Activated CD4-positive, alpha-beta memory T cell treated with anti-CD3 and anti-CD28 coated beads for 36 hours (primary cell): ENCODE results near the gene MYL3. TPM values are rescaled to one million over a fixed set of nuclear protein-coding genes. Genes with fewer than 3 reads are reported as not detected.

ENCODE experiments used
- CTCF ChIA-PET: fragments of 350-600 bp; sonication (Branson Sonifier 250); formaldehyde crosslinking; loops from one replicate; lab custom pipeline; 2021; ENCODE audit warnings: antibody characterized with exemption, inconsistent platforms; lab: Charles Lee
- POLR2A ChIA-PET: fragments of 350-600 bp; sonication (Branson Sonifier 250); formaldehyde crosslinking; loops from one replicate; lab custom pipeline; 2021; ENCODE audit warnings: antibody characterized with exemption; lab: Charles Lee
- DNase-seq: peaks from one replicate; pipeline ENCODE4 v3.0.0-alpha.2; 2020
- H3K27ac Mint-ChIP-seq: one replicate; pipeline ENCODE4 v1.8.0; 2021; ENCODE audit warnings: mixed read lengths
- H3K27me3 Mint-ChIP-seq: one replicate; pipeline ENCODE4 v1.8.0; 2021; ENCODE audit warnings: mixed read lengths
- H3K36me3 Mint-ChIP-seq: one replicate; pipeline ENCODE4 v1.8.0; 2021; ENCODE audit warnings: mixed read lengths
- H3K4me1 Mint-ChIP-seq: one replicate; pipeline ENCODE4 v1.8.0; 2021; ENCODE audit warnings: low read depth, mixed read lengths
- H3K4me3 Mint-ChIP-seq: one replicate; pipeline ENCODE4 v1.8.0; 2021; ENCODE audit warnings: mild to moderate bottlenecking, mixed read lengths
- H3K9me3 Mint-ChIP-seq: one replicate; pipeline ENCODE4 v1.8.0; 2021; ENCODE audit warnings: mixed read lengths
- intact Hi-C: fragments of 100-400 bp; cut with micrococcal nuclease; formaldehyde crosslinking; loops from one replicate; pipeline ENCODE4 v1.15.1; 2023
- total RNA-seq, 2 experiments: library from RNA; stranded (reverse); gene quantifications; one replicate each; pipeline ENCODE4 v1.2.3, GENCODE V29; 2021

Gene MYL3
- total RNA-seq, 2 experiments from 2014 or later: not detected

DNA sequence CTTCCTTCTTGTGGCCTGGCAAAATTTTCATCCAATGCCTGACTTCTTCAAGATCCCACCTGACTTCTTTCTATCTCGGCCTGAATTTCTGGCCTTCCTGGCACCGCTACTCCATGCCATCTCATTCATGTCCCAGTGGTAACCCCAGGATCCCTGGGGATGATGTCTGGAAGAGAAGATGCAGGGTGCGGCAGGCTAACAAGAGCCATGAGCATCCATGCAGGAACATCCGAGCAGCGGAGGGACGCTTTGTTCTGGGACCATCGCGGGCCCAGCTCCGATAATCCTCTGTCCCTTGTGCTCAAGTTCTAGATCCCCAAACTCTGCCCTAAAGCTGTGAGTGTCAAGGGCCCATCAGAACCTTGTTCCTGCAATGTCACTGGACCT lies 10.9 kb downstream of the MYL3 start:
- Mint-ChIP-seq H3K4me1 (no peaks in the 10 kb centered on the region), H3K27me3 (no peaks in the 10 kb centered on the region), H3K27ac (no peak overlapping the region), H3K36me3 (no peaks in the 10 kb centered on the region), H3K9me3 (no peaks in the 10 kb centered on the region), H3K4me3 (no peak overlapping the region)
- DNase-seq: no peak
- intact Hi-C loops: no loop called here
- POLR2A ChIA-PET: no interaction called here
- CTCF ChIA-PET: no interaction called here

DNA sequence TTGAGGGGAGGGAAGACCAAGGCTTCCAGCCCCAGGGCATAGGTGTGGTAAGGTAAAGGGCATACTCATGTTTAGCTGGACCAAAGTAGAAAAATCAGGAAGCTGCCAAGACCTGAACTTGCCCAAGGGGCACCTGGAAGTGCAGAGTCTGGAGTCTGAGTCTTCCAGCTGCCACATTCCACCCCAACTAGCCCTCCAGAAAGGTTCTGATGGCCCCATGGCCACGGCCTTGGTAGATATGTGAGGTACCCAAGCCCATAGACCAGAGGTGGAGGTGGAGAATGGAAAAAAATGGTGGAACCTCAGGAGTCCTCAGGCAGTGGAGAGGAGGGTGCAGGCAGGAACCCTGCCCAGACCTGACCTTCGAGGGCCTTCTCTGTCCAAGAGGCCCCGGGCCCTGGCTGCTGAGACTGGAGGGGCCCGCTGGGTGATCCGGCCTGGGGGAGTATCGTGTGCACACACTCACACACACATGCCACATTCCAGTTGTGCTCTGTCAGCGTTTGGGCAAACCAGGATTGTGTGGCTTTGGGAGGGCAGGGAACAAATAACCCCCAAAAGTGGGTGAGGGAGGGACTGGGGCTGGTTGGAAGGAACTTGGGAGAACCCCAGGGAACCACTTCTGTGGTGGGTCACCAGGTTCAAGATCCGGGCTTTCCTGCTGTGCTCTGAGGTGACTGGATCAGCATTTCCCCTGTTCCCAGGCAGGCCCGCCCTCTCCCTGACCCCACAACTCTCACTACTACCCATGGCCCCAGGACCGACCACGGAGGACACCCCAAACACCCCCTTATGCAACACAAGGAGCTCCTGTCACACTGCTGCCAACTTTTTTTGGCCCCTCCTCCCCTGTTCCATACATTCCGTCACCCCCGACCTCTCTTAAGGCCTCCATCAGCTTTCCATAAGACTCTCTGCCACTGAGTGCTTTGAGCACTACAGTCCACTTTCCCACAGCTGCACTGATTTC lies 11.6 kb downstream of the MYL3 start:
- no peak overlapping the region for H3K27ac Mint-ChIP-seq
- H3K36me3 Mint-ChIP-seq: no peaks in the 10 kb centered on the region
- ChIA-PET POLR2A (no interaction called here), CTCF (no interaction called here)
- H3K9me3 Mint-ChIP-seq: no peaks in the 10 kb centered on the region
- intact Hi-C loops: no loop called here
- H3K27me3 Mint-ChIP-seq: no peaks in the 10 kb centered on the region
- no peaks in the 10 kb centered on the region for H3K4me1 Mint-ChIP-seq
- peak; percentile 4 for DNase-seq
- H3K4me3 Mint-ChIP-seq: no peak overlapping the region

DNA sequence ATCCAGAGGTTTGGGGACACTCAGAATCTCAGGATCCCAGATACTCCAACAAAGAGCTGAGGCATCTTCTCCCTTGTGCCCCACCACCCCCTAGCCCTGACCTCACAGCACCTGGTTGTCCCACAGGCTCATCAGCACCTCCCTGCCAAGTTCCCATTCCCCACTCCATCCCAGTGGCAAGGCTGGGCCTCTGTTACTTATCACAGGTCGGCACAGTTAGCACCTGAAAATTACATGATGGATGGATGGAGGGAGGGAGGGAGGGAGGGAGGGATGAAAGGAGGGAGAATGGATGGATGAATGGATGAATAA lies 12.8 kb downstream of the MYL3 start:
- Mint-ChIP-seq H3K4me1 (peaks cover 5% of the 10 kb centered on the region), H3K4me3 (no peak overlapping the region), H3K36me3 (no peaks in the 10 kb centered on the region), H3K9me3 (no peaks in the 10 kb centered on the region), H3K27me3 (no peaks in the 10 kb centered on the region), H3K27ac (no peak overlapping the region)
- intact Hi-C loops: no loop called here
- no peak for DNase-seq
- ChIA-PET POLR2A (no interaction called here), CTCF (interaction anchor here (0.8 to 0.9 kb wide), 3 partner anchors 9 to 44 kb away, joined by 3 read pairs; no protein-coding TSS in a partner anchor)

DNA sequence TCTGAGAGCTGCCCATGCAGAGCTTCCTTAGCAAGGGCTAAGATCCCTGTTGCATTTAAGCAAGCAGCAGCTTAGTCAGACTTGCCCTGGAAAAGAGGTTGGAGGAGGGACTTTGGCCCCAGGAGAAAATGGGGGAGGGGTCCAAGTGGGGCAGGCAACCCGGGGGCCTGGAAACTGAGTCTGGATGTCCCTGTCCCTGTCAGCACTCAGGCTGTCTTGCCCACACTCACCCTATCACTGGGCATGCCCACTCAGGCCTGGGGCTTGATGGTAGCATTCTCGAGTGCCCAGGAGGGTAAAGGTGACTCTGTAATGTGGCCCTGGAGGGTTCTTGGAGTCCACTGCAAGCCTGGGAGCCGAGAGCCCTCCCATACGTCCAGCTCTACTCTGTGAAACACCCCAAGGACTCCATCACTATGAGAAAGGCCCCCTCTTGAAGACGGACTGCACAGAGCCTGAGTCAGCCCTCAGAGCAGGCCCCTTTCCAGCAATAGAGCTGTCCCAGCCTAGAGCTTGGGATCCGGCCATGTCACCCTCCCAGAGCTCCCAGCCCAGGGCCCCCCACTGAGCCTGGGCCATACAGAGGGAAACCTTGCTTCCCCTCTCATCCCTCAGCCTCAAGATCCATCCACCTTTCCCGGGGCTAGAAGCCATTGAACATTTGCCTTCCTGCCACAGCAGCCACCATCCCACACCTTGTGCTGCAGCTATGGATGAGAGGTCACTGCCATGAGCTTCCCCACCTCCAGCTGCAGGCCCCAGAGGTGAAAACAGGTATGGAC lies 13.4 kb downstream of the MYL3 start:
- no peaks in the 10 kb centered on the region for H3K9me3 Mint-ChIP-seq
- H3K4me3 Mint-ChIP-seq: no peak overlapping the region
- intact Hi-C loops: loop anchor here (5.0 kb wide), 1 partner anchor 57 kb away; no protein-coding TSS in a partner anchor

DNA sequence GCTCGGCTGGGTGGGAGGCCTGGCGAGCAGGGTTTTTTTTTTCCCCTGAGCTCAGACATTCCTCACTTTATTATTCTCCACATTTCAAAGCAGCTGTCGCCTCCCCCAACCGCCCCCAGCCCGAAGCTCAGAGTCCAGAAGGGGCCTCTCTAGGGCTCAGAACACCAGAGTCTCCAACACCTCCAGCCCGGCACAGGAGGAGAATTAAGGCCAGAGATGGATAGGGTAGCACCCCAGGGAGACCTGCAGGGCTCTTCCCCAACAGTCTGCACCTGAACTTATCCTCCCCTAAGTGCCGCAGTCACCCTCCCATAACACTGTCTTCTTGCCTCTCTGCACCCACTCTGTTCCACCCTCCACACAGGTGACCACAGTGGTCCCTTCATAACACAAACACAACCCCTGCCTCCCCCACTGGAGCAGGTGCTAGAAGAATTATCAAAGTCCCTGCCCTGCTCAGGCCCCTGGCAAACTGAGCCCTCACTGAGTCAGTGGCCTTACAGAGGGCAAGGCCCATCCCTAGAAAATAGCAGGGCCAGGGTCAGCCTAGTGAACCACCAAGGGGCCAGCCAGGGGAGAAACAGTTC lies 14.1 kb downstream of the MYL3 start:
- H3K4me1 Mint-ChIP-seq: peaks cover 5% of the 10 kb centered on the region
- POLR2A ChIA-PET: no interaction called here
- intact Hi-C loops: loop anchor here (5.0 kb wide), 1 partner anchor 58 kb away; no protein-coding TSS in a partner anchor

More for the DNA sequence above, 13.4 kb downstream of the MYL3 start:
- Mint-ChIP-seq H3K36me3 (no peaks in the 10 kb centered on the region), H3K27ac (no peak overlapping the region), H3K27me3 (no peaks in the 10 kb centered on the region), H3K4me1 (peaks cover 5% of the 10 kb centered on the region)
- POLR2A ChIA-PET: no interaction called here
- no peak for DNase-seq
- CTCF ChIA-PET: interaction anchor here (0.8 to 0.9 kb wide), 3 partner anchors 10 to 45 kb away, joined by 3 read pairs; no protein-coding TSS in a partner anchor

DNA sequence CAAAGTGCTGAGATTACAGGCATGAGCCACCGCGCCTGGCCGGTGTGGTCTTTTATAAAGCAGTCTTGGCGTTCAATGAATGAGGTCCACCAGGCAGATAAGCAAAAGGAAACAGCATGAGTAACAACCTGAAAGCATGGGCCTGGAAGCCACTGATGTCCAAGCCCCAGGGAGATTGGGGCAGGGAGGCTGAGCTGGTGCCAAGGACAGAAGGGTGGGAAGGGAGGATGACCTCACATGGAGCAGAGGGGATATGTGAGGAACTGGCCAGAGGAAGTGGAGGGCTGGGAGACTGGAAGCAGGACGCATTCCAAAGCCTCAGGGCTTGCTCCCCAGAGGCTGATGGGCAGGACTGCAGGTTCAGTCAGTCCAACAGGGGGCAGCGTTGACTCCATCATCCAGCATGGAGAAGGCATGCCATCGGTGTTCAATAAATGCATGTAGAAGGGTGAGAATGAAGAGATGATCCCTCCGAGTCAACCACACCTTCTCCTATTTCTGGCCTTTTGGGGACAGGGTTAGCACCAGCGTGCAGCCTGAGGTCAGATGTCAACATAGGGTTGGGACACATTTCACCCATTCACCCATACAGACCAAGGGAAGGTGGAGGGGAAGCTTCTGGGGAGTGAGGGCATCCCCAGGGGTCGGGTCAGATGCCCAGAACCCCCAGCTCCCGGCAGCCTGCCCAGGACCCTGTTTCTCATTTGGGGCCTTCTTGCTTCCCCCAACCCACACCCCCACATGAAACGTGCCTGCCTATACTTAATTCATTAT lies 14.8 kb downstream of the MYL3 start:
- Mint-ChIP-seq H3K4me1 (peaks cover 5% of the 10 kb centered on the region), H3K4me3 (no peak overlapping the region), H3K36me3 (no peaks in the 10 kb centered on the region), H3K27ac (no peak overlapping the region), H3K27me3 (no peaks in the 10 kb centered on the region), H3K9me3 (no peaks in the 10 kb centered on the region)
- intact Hi-C loops: loop anchor here (5.0 kb wide), 1 partner anchor 59 kb away; no protein-coding TSS in a partner anchor
- peak; percentile 59 for DNase-seq
- ChIA-PET CTCF (interaction anchor here (1.0 to 4.1 kb wide), 3 partner anchors 14 to 46 kb away, joined by 3 to 17 read pairs (median 5); partner anchors contain the start of gene MYL3), POLR2A (no interaction called here)

More for the DNA sequence above, 14.1 kb downstream of the MYL3 start:
- peak; percentile 8 for DNase-seq
- no peak overlapping the region for H3K4me3 Mint-ChIP-seq
- no peaks in the 10 kb centered on the region for H3K27me3 Mint-ChIP-seq
- H3K36me3 Mint-ChIP-seq: no peaks in the 10 kb centered on the region
- no peaks in the 10 kb centered on the region for H3K9me3 Mint-ChIP-seq
- CTCF ChIA-PET: interaction anchor here (4.1 kb wide), 1 partner anchor 45 kb away, joined by 17 read pairs; no protein-coding TSS in a partner anchor
- H3K27ac Mint-ChIP-seq: no peak overlapping the region

DNA sequence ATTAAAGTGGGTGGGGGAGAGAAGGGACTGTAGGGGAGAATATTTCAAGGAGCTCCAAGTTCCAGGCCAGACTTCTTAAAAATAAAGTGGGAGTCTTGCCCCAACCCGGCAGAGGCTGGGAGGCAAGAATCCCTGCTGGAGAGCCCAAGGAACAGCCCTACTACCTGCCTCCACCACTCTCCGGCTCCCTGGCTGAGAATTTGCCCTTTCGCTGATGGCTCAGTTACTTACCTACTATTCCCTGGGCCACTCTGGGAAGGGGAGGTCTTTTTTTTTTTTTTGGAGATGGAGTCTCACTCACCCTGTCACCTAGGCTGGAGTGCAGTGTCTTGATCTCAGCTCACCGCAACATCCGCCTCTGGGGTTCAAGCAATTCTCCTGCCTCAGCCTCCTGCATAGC lies 15.5 kb downstream of the MYL3 start:
- Mint-ChIP-seq H3K4me1 (peaks cover 5% of the 10 kb centered on the region), H3K27ac (no peak overlapping the region), H3K9me3 (peaks cover 5% of the 10 kb centered on the region), H3K4me3 (no peak overlapping the region), H3K27me3 (no peaks in the 10 kb centered on the region), H3K36me3 (no peaks in the 10 kb centered on the region)
- intact Hi-C loops: loop anchor here (5.0 kb wide), 1 partner anchor 60 kb away; no protein-coding TSS in a partner anchor
- ChIA-PET POLR2A (no interaction called here), CTCF (interaction anchor here (0.6 to 4.1 kb wide), 8 partner anchors 9 to 142 kb away, joined by 3 to 17 read pairs (median 4); partner anchors contain the start of gene MYL3)
- DNase-seq: no peak

DNA sequence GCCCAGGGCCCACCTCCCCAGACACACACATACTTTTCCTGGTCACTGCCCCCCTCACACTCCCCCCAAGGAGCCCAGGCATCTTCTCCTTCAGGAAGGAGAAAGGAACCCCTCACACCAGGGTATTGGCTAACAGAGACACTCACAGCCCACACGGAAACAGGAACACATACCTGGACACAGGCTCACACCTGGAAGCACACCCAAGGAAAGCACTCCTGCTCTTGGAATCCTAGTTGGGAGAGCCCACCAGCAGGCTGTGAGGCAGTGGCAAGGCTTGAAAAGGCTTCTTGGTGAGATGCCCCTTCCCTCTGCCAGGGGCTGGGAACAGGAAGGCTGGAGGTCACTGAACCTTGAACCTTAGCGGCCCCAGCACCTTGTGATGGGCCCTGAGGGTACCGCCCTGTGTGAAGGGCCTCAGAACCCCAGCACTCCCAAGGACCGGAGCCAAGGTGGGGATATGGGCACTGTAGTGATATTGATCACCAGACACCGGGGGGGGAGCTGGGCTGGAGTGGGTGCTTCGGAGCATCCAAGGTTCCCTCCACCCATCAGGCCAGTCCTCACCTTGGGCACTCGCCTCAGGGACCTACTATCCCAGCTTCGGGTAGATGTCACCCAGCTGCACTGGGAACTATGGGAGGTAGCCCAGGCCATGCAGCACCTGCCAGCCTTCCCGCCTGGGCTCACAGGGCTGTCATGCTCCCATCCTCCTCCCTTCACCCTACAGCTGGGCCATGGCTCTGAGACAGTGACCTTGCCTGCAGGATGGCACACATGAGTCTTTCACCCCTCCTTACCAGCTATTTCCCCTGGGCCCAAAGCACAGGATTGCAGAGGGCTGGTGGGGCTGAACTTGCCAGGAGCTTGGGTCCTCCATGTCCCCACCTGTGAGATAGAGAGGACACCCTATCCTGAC lies 16.4 kb downstream of the MYL3 start:
- Mint-ChIP-seq H3K9me3 (peaks cover 11% of the 10 kb centered on the region), H3K27ac (no peak overlapping the region), H3K36me3 (no peaks in the 10 kb centered on the region), H3K27me3 (peaks cover 1% of the 10 kb centered on the region), H3K4me3 (peak overlapping the region; percentile 43), H3K4me1 (peaks cover 5% of the 10 kb centered on the region)
- peak; percentile 8 for DNase-seq
- intact Hi-C loops: loop anchor here (5.0 kb wide), 1 partner anchor 60 kb away; no protein-coding TSS in a partner anchor
- ChIA-PET CTCF (interaction anchor here (0.5 to 4.1 kb wide), 13 partner anchors 9 to 670 kb away, joined by 3 to 17 read pairs (median 3); partner anchors contain the start of gene MYL3), POLR2A (interaction anchor here (1.3 to 1.5 kb wide), 2 partner anchors 154 to 534 kb away, joined by 3 to 4 read pairs; partner anchors contain the start of genes ALS2CL and PTPN23)

DNA sequence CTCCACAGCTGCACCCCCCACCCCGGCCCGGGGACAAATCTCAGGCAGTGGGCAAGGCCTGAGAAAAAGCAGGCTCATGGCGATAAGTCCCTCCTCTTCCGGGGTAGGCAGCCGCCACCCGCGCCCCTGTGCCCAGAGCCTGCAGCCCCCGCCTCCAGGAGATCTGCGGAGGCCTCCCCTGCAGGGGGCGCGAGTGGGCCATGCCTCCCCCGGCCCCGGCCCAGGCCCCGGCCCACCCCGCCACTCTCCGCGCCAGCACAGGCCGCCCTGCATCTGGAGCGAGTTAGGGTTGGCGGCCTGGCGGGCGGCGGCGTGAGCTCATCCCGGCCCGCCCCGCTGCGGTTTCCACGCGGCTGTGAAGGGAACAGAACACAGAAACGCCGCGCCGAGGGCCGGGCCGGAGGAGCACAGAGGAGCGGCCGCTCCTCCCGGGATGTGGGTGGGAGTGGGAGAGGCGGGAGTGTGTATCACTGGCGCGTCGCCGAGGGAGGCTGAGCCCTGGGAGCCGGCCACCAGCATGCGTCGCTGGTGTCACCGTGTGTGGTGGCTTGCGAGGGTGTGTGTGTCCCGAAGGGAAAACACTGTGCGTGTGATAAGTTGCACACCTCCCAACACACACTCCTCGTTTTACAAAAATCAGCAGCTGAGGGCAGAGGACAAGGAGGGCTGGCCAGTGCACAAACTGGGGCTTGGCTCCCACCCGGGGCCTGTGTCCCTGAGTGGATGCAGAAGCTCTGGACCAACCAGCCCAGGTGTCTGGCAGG lies 17.2 kb downstream of the MYL3 start:
- CTCF ChIA-PET: interaction anchor here (0.5 to 4.1 kb wide), 11 partner anchors 10 to 671 kb away, joined by 3 to 17 read pairs (median 4); no protein-coding TSS in a partner anchor

More for the DNA sequence above, 17.2 kb downstream of the MYL3 start:
- Mint-ChIP-seq H3K4me3 (peak overlapping the region; percentile 65), H3K36me3 (peaks cover 4% of the 10 kb centered on the region), H3K9me3 (peaks cover 19% of the 10 kb centered on the region), H3K27ac (no peak overlapping the region), H3K4me1 (peaks cover 5% of the 10 kb centered on the region), H3K27me3 (peaks cover 1% of the 10 kb centered on the region)
- POLR2A ChIA-PET: interaction anchor here (1.3 to 1.5 kb wide), 2 partner anchors 153 to 535 kb away, joined by 3 to 4 read pairs; partner anchors contain the start of genes ALS2CL and PTPN23
- DNase-seq: peak; percentile 81
- intact Hi-C loops: loop anchor here (5.0 kb wide), 1 partner anchor 61 kb away; no protein-coding TSS in a partner anchor
